ENCODE measurements around the gene SLC6A1.

GRCh38 chr3:11006986-11007933, 14.7 kb downstream of the SLC6A1 start:
- TF ChIP-seq CTCF (IDR thresholded peaks at IDR 0.05; ENCODE audit: low read depth, low read length, missing input control): no peak
- no peak for TF ChIP-seq RAD21 (IDR thresholded peaks at IDR 0.05)
- no peak for TF ChIP-seq HNF4A (conservative IDR thresholded peaks at IDR 0.05)

Data from liver (tissue), 3 donors.